Gastroesophageal sphincter (tissue), 3 donors: Measurements from ENCODE around the gene ACVR1B.

Experiments
- CTCF ChIP-seq, 4 experiments: fragments of 200-600 bp in 2 of 4; fragments of 450-650 bp in 2 of 4; sonication (generic) in 1 of 4; IDR thresholded peaks; one replicate each; pipeline ENCODE4 v1.5.1; 2017 to 2019; ENCODE audit warnings: antibody characterized with exemption in 4 of 4, mild to moderate bottlenecking in 2 of 4, moderate library complexity in 2 of 4
- POLR2A ChIP-seq, 2 donors: fragments of 450-650 bp; IDR thresholded peaks; one replicate each; pipeline ENCODE4 v1.6.1; 2017; ENCODE audit warnings: antibody characterized with exemption in 2 of 2, mild to moderate bottlenecking in 2 of 2, moderate library complexity in 1 of 2

DNA sequence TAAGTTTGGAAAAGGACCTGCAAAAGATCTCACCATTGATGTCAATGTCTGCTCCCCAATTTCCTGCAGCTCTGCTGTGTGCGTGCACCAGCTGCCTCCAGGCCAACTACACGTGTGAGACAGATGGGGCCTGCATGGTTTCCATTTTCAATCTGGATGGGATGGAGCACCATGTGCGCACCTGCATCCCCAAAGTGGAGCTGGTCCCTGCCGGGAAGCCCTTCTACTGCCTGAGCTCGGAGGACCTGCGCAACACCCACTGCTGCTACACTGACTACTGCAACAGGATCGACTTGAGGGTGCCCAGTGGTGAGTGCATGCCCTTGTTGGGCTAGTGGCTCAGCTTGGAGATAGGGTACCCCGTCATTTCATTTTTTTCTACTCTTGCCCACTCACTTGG is 23.7 kb downstream of the ACVR1B start:
- no peak for TF ChIP-seq CTCF (IDR thresholded peaks at IDR 0.05)
- no peak for TF ChIP-seq POLR2A (IDR thresholded peaks at IDR 0.05)
